ENCODE results near the gene CGNL1.

CGNL1 gene

GRCh38 chr15:57354436-57355123, 21.7 kb upstream of the CGNL1 start:
- DNase-seq: no peak

GRCh38 chr15:57355259-57355658, 21.0 kb upstream of the CGNL1 start:
- DNase-seq: no peak

GRCh38 chr15:57356178-57356577, 20.1 kb upstream of the CGNL1 start:
- DNase-seq: no peak

GRCh38 chr15:57356636-57357035, 19.7 kb upstream of the CGNL1 start:
- no peak for DNase-seq

- no peak for DNase-seq
Measured at GRCh38 chr15:57357799-57358198, 18.5 kb upstream of the CGNL1 start.

- no peak for DNase-seq
Measured at GRCh38 chr15:57358571-57358970, 17.7 kb upstream of the CGNL1 start.

GRCh38 chr15:57363661-57364060, 12.6 kb upstream of the CGNL1 start:
- no peak for DNase-seq

- DNase-seq: no peak
Measured at GRCh38 chr15:57364282-57365007, 11.9 kb upstream of the CGNL1 start.

- no peak for DNase-seq
Measured at GRCh38 chr15:57367556-57367955, 8.7 kb upstream of the CGNL1 start.

- no peak for DNase-seq
Measured at GRCh38 chr15:57370929-57371328, 5.4 kb upstream of the CGNL1 start.

- DNase-seq: no peak
Measured at GRCh38 chr15:57373251-57373881, 2.9 kb upstream of the CGNL1 start.

- no peak for DNase-seq
Measured at GRCh38 chr15:57373882-57374276, 2.4 kb upstream of the CGNL1 start.

GRCh38 chr15:57376696-57377477, 582 bp downstream of the CGNL1 start:
- DNase-seq: no peak

- DNase-seq: no peak
Measured at GRCh38 chr15:57377478-57377847, 1.2 kb downstream of the CGNL1 start.

- DNase-seq: no peak
Measured at GRCh38 chr15:57379487-57379886, 3.2 kb downstream of the CGNL1 start.

GRCh38 chr15:57380854-57381253, 4.5 kb downstream of the CGNL1 start:
- no peak for DNase-seq

GRCh38 chr15:57382215-57382614, 5.9 kb downstream of the CGNL1 start:
- no peak for DNase-seq

GRCh38 chr15:57382969-57383368, 6.7 kb downstream of the CGNL1 start:
- no peak for DNase-seq

GRCh38 chr15:57384024-57384423, 7.7 kb downstream of the CGNL1 start:
- no peak for DNase-seq

- no peak for DNase-seq
Measured at GRCh38 chr15:57384816-57385215, 8.5 kb downstream of the CGNL1 start.

GRCh38 chr15:57385923-57386390, 9.7 kb downstream of the CGNL1 start:
- no peak for DNase-seq

- no peak for DNase-seq
Measured at GRCh38 chr15:57386976-57387375, 10.7 kb downstream of the CGNL1 start.

GRCh38 chr15:57387564-57388076, 11.3 kb downstream of the CGNL1 start:
- no peak for DNase-seq
